ENCODE results near the gene ANKRD52. TPM values are rescaled to one million over a fixed set of nuclear protein-coding genes. Genes with fewer than 3 reads are reported as not detected.

The ANKRD52 gene
- total RNA-seq, 4 donors from 2014 or later: 20.3 to 33.6 (median 24.6) TPM

DNA sequence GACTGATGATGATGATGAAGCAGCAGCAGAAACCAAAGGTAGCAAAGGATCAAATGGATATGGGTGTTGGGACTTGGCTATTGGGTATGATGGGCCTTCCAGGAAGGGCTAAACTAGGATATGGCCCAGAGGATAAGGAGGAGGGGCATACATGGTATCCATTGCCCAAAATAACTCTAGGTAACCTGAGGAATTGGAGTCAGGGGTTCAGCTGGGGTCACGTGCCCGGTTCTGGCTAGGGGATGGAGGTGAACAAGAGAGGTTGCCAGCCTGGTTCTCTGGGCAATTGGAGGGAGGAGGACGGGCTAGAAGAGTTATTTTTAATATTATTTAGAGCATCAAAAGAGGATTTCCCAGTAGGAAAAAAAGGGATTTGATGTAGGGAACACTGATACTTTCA, 2.7 kb upstream of the ANKRD52 start:
- H3K9me3 ChIP-seq: no peaks in the 10 kb centered on the region
- DNase-seq (ENCODE audit: low spot score in 2 of 2): no peak
- no peak overlapping the region for H3K4me3 ChIP-seq
- no peak for TF ChIP-seq POLR2A (IDR thresholded peaks at IDR 0.05)
- TF ChIP-seq, protein P1, sequence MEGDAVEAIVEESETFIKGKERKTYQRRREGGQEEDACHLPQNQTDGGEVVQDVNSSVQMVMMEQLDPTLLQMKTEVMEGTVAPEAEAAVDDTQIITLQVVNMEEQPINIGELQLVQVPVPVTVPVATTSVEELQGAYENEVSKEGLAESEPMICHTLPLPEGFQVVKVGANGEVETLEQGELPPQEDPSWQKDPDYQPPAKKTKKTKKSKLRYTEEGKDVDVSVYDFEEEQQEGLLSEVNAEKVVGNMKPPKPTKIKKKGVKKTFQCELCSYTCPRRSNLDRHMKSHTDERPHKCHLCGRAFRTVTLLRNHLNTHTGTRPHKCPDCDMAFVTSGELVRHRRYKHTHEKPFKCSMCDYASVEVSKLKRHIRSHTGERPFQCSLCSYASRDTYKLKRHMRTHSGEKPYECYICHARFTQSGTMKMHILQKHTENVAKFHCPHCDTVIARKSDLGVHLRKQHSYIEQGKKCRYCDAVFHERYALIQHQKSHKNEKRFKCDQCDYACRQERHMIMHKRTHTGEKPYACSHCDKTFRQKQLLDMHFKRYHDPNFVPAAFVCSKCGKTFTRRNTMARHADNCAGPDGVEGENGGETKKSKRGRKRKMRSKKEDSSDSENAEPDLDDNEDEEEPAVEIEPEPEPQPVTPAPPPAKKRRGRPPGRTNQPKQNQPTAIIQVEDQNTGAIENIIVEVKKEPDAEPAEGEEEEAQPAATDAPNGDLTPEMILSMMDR (IDR thresholded peaks at IDR 0.05): no peak
- TF ChIP-seq EP300 (IDR thresholded peaks at IDR 0.05): no peak
- TF ChIP-seq POLR2AphosphoS5 (IDR thresholded peaks at IDR 0.05): no peak
- no peak overlapping the region for H3K27ac ChIP-seq
- no peaks in the 10 kb centered on the region for H3K27me3 ChIP-seq
- 88% methylated on average over 3 of the region's 3 CpGs for WGBS
- peaks cover 2% of the 10 kb centered on the region for H3K36me3 ChIP-seq
- peaks cover 33% of the 10 kb centered on the region for H3K4me1 ChIP-seq

GRCh38 chr12:56260380-56260779, 2.2 kb upstream of the ANKRD52 start:
- TF ChIP-seq POLR2A (IDR thresholded peaks at IDR 0.05): no peak
- TF ChIP-seq EP300 (IDR thresholded peaks at IDR 0.05): no peak
- TF ChIP-seq, protein P1 (IDR thresholded peaks at IDR 0.05): no peak
- no peak for TF ChIP-seq POLR2AphosphoS5 (IDR thresholded peaks at IDR 0.05)
- 97% methylated on average over 8 of the region's 8 CpGs for WGBS
- no peak overlapping the region for H3K27ac ChIP-seq
- no peaks in the 10 kb centered on the region for H3K27me3 ChIP-seq
- H3K9me3 ChIP-seq: no peaks in the 10 kb centered on the region
- H3K36me3 ChIP-seq: peaks cover 8% of the 10 kb centered on the region
- no peak overlapping the region for H3K4me3 ChIP-seq
- no peak for DNase-seq (ENCODE audit: low spot score in 2 of 2)
- H3K4me1 ChIP-seq: peaks cover 31% of the 10 kb centered on the region

- Histone ChIP-seq H3K27ac (peak overlapping the region; percentile 83), H3K27me3 (no peaks in the 10 kb centered on the region), H3K4me3 (peak overlapping the region; percentile 79), H3K9me3 (no peaks in the 10 kb centered on the region), H3K4me1 (peaks cover 31% of the 10 kb centered on the region), H3K36me3 (peaks cover 23% of the 10 kb centered on the region)
- TF ChIP-seq, protein P1 (IDR thresholded peaks at IDR 0.05): no peak
- TF ChIP-seq POLR2A (IDR thresholded peaks at IDR 0.05) (no peak), EP300 (IDR thresholded peaks at IDR 0.05) (no peak)
- no peak for DNase-seq (ENCODE audit: low spot score in 2 of 2)
- 4% methylated on average over 9 of the region's 9 CpGs for WGBS
Observed at GRCh38 chr12:56258820-56259183, 618 bp upstream of the ANKRD52 start.

- no peaks in the 10 kb centered on the region for H3K9me3 ChIP-seq
- H3K4me1 ChIP-seq: peaks cover 31% of the 10 kb centered on the region
- no peaks in the 10 kb centered on the region for H3K27me3 ChIP-seq
- no peak for DNase-seq (ENCODE audit: low spot score in 2 of 2)
- H3K36me3 ChIP-seq: peaks cover 36% of the 10 kb centered on the region
- H3K27ac ChIP-seq: peak overlapping the region; percentile 83
- peak overlapping the region; percentile 79 for H3K4me3 ChIP-seq
- WGBS: 5% methylated on average over 4 of the region's 27 CpGs
- TF ChIP-seq POLR2AphosphoS5 (IDR thresholded peaks at IDR 0.05): no peak
- TF ChIP-seq EP300 (IDR thresholded peaks at IDR 0.05): no peak
Observed at GRCh38 chr12:56257491-56258067, 605 bp downstream of the ANKRD52 start.

DNA sequence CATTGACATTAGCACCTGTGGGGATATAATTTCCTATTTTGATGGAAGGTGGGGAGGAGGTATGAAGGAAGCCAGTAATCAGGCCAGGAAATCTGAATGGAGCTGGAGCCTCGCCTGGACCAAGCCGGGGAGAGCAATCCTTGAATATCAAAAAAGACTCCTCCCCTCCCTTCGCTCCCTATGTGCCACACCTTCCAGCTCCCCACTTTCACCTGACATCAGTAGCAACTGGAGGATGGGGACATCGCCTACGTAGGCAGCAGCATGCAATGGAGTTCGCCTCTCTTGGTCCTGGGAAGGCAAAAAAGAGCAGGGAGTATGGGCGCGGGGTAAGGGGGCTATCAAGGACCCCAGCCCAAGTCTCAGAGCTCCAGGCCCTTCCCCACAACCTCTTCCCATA, 1.1 kb downstream of the ANKRD52 start:
- TF ChIP-seq POLR2AphosphoS5 (IDR thresholded peaks at IDR 0.05) (no peak), POLR2A (IDR thresholded peaks at IDR 0.05) (no peak), EP300 (IDR thresholded peaks at IDR 0.05) (no peak)
- TF ChIP-seq, protein P1 (IDR thresholded peaks at IDR 0.05): no peak
- H3K27ac ChIP-seq: no peak overlapping the region

More for the DNA sequence above, 1.1 kb downstream of the ANKRD52 start:
- Histone ChIP-seq H3K9me3 (no peaks in the 10 kb centered on the region), H3K4me3 (peak overlapping the region; percentile 79), H3K4me1 (peaks cover 31% of the 10 kb centered on the region), H3K27me3 (no peaks in the 10 kb centered on the region), H3K36me3 (peaks cover 41% of the 10 kb centered on the region)
- no peak for DNase-seq (ENCODE audit: low spot score in 2 of 2)
- 38% methylated on average over 8 of the region's 8 CpGs for whole genome bisulfite sequencing

Measured in suprapubic skin (tissue), 4 donors.